HepG2 (cell line): ENCODE results near the gene CCM2L. TPM values are rescaled to one million over a fixed set of nuclear protein-coding genes. Genes with fewer than 3 reads are reported as not detected.

Source experiments
- ATAC-seq: fragments of 200-7000 bp; cut with Tn5 transposase; 3 replicates; pipeline ENCODE4 v1.9.1; 2020; ENCODE audit warnings: mild to moderate bottlenecking, moderate library complexity
- BruUV-seq: library from RNA; stranded (reverse); fragments of 400-500 nt; replicated peaks from 2 replicates; lab custom pipeline; 2021; lab: Mats Ljungman, UMichigan
- CTCF ChIA-PET: fragments of 300-600 bp; formaldehyde crosslinking; extraction: SDS; loops from one replicate; lab custom pipeline; 2021; ENCODE audit warnings: low total read pairs, inconsistent platforms, low intra/inter-chr PET ratio; lab: Yijun Ruan, JAX
- POLR2A ChIA-PET: fragments of 350-600 bp; sonication (Branson Sonifier 250); formaldehyde crosslinking; loops from one replicate; lab custom pipeline; 2020; ENCODE audit warnings: antibody characterized with exemption, inconsistent platforms; lab: Yijun Ruan, JAX
- DNase-seq: peaks from one replicate; pipeline ENCODE4 v3.0.0-alpha.2; 2015; ENCODE audit warnings: low spot score
- FAIRE-seq: peaks from 3 replicates; lab custom pipeline; 2011; peaks lifted over from hg19 to GRCh38; lab: Jason Lieb, UNC
- H2AFZ ChIP-seq: one replicate; pipeline ENCODE4 v1.6.1; 2011; ENCODE audit warnings: low read length, inconsistent platforms
- H3K27ac ChIP-seq: fragments of 300-600 bp; 3 replicates; pipeline ENCODE4 v1.8.0; 2011; ENCODE audit warnings: mixed run types, mild to moderate bottlenecking, mixed read lengths, low read length, inconsistent platforms; ENCODE audit not compliant: insufficient read depth; ENCODE audit errors: extremely low read length
- H3K27me3 ChIP-seq, 2 experiments: fragments of 200-600 bp in 1 of 2; 2 replicates in 1 of 2; 3 replicates in 1 of 2; pipeline versions ENCODE4 v1.6.0 to v1.8.0; 2011; ENCODE audit warnings: low read length in 2 of 2, mild to moderate bottlenecking in 2 of 2, moderate library complexity in 2 of 2, inconsistent platforms in 1 of 2; ENCODE audit not compliant: insufficient read depth in 2 of 2, control insufficient read depth in 1 of 2
- H3K36me3 ChIP-seq, 2 experiments: fragments of 200-600 bp in 1 of 2; replicated peaks in 1 of 2; 2 replicates in 1 of 2; 3 replicates in 1 of 2; pipeline versions ENCODE4 v1.5.1 to v1.8.0; 2011; ENCODE audit warnings: low read length in 2 of 2, inconsistent platforms in 1 of 2; ENCODE audit not compliant: insufficient read depth in 2 of 2, control insufficient read depth in 1 of 2
- H3K4me1 ChIP-seq: 2 replicates; pipeline ENCODE4 v1.5.1; 2012; ENCODE audit warnings: low read length, inconsistent platforms; ENCODE audit not compliant: insufficient read depth
- H3K4me2 ChIP-seq: 2 replicates; pipeline ENCODE4 v1.6.0; 2011; ENCODE audit warnings: low read depth, low read length, inconsistent platforms
- H3K4me3 ChIP-seq, 3 experiments: fragments of 200-600 bp in 1 of 3; sonication (generic), shearing (Covaris generic) in 1 of 3; replicated peaks in 1 of 3; 2 replicates each; pipeline ENCODE4 v1.5.1; 2011 to 2016; ENCODE audit warnings: low read length in 3 of 3, inconsistent platforms in 2 of 3, low read depth in 2 of 3, mild to moderate bottlenecking in 2 of 3, control low read depth in 1 of 3, mixed read lengths in 1 of 3; ENCODE audit not compliant: insufficient read depth in 1 of 3
- H3K79me2 ChIP-seq: one replicate; pipeline ENCODE4 v1.6.1; 2011; ENCODE audit warnings: low read length, inconsistent platforms; ENCODE audit not compliant: insufficient read depth
- H3K9ac ChIP-seq: 2 replicates; pipeline ENCODE4 v1.6.0; 2011; ENCODE audit warnings: mild to moderate bottlenecking, low read depth, low read length, inconsistent platforms; ENCODE audit not compliant: insufficient read depth
- H3K9me3 ChIP-seq: 2 replicates; pipeline ENCODE4 v1.5.1; 2012; ENCODE audit warnings: mild to moderate bottlenecking, low read length
- H4K20me1 ChIP-seq: 2 replicates; pipeline ENCODE4 v1.6.0; 2011; ENCODE audit warnings: inconsistent platforms, mild to moderate bottlenecking, low read length, moderate library complexity; ENCODE audit not compliant: insufficient read depth
- MBNL3 ChIP-seq: fragments of 250-450 bp; sonication (Bioruptor Pico); conservative IDR thresholded peaks from 2 replicates; pipeline ENCODE4 v1.8.0; 2022; ENCODE audit warnings: mild to moderate bottlenecking, inconsistent platforms
- NR2F2 ChIP-seq: IDR thresholded peaks from 2 replicates; pipeline ENCODE4 v1.6.1; 2012; ENCODE audit warnings: low read depth, inconsistent platforms, borderline replicate concordance
- SIX1 ChIP-seq: sonication (generic); formaldehyde crosslinking; IDR thresholded peaks from 2 replicates; pipeline ENCODE4 v1.4.0; 2020; ENCODE audit warnings: missing genetic modification reagents, borderline replicate concordance
- USF2 ChIP-seq, 2 experiments: sonication (generic) in 1 of 2; formaldehyde crosslinking in 1 of 2; IDR thresholded peaks; 2 replicates each; pipeline versions ENCODE4 v1.5.1 to v1.6.1; 2011 to 2020; ENCODE audit warnings: borderline replicate concordance in 1 of 2, low read depth in 1 of 2, low read length in 1 of 2, mild to moderate bottlenecking in 1 of 2, missing genetic modification reagents in 1 of 2, moderate library complexity in 1 of 2
- ZBTB3 ChIP-seq: sonication (generic); formaldehyde crosslinking; IDR thresholded peaks from 2 replicates; pipeline ENCODE4 v1.4.0; 2020; ENCODE audit warnings: low read depth, mild to moderate bottlenecking, moderate library complexity, missing genetic modification reagents, borderline replicate concordance
- ZFP91 ChIP-seq: sonication (generic); formaldehyde crosslinking; IDR thresholded peaks from 2 replicates; pipeline ENCODE4 v1.9.0; 2022; ENCODE audit warnings: missing genetic modification reagents, mild to moderate bottlenecking, borderline replicate concordance
- ZNF121 ChIP-seq: sonication (generic); formaldehyde crosslinking; IDR thresholded peaks from 2 replicates; pipeline ENCODE4 v1.5.0; 2020; ENCODE audit warnings: mild to moderate bottlenecking, missing genetic modification reagents
- ZNF292 ChIP-seq: sonication (generic); formaldehyde crosslinking; IDR thresholded peaks from 2 replicates; pipeline ENCODE4 v1.8.1; 2022; ENCODE audit warnings: mild to moderate bottlenecking, low read depth, missing genetic modification reagents, borderline replicate concordance
- WGBS: methylation state at CpG from one replicate; pipeline ENCODE4 v1.1.6; 2017; ENCODE audit warnings: low lambda C conversion rate; 5-methylcytosine and 5-hydroxymethylcytosine counted together
- in situ Hi-C: cut with HindIII; loops from 2 replicates; pipeline ENCODE4 v1.10.0; 2017; ENCODE audit warnings: low pct_unique_long_range_greater_than_20kb; ENCODE audit not compliant: extremely low pct_ligation_motif_present
- intact Hi-C: fragments of 100-400 bp; cut with micrococcal nuclease; formaldehyde crosslinking; loops from one replicate; pipeline ENCODE4 v1.10.0; 2022; ENCODE audit not compliant: unreplicated experiment
- polyA plus RNA-seq, 8 experiments: library from polyadenylated mRNA; depleted of rRNA in 3 of 8; stranded (reverse) in 7 of 8; unstranded in 1 of 8; fragments of >200 nt; fragmentation: Illumina TruSeq in 4 of 8; extraction: Trizol in 4 of 8; gene quantifications; 2 replicates each; pipeline versions ENCODE4 v1.2.1 to v1.2.3, GENCODE V29; 2011 to 2016; ENCODE audit warnings: low read depth in 4 of 8, missing spikeins in 1 of 8, mixed read lengths in 1 of 8; ENCODE audit not compliant: insufficient read depth in 1 of 8
- total RNA-seq, 5 experiments: library from RNA; depleted of rRNA; stranded (reverse); fragments of >200 nt; fragmentation: Illumina TruSeq; extraction: Trizol; gene quantifications; 2 replicates each; pipeline ENCODE4 v1.2.3, GENCODE V29; 2016; ENCODE audit warnings: low read depth in 1 of 5
- TF ChIP-seq, protein P1 (sequence below): sonication (generic); formaldehyde crosslinking; IDR thresholded peaks from 2 replicates; pipeline ENCODE4 v1.8.1; 2023; ENCODE audit warnings: mild to moderate bottlenecking, moderate library complexity, missing genetic modification reagents

Gene CCM2L
- total and polyA plus RNA-seq, 2 of the 13 experiments (the other 11 are each of a cell fraction or from before 2014, with no cell fraction given), result 0.15 TPM; not detected in 1

GRCh38 chr20:32079655-32080109 is 69.4 kb downstream of the CCM2L start (continued):
- TF ChIP-seq USF2 (IDR thresholded peaks at IDR 0.05; ENCODE audit: low read depth, low read length) (no peak), USF2 (CRISPR knock-in tag; IDR thresholded peaks at IDR 0.05; ENCODE audit: borderline replicate concordance) (peak; percentile 46; the same call in 1 of the 2 replicates)
- TF ChIP-seq, protein P1, sequence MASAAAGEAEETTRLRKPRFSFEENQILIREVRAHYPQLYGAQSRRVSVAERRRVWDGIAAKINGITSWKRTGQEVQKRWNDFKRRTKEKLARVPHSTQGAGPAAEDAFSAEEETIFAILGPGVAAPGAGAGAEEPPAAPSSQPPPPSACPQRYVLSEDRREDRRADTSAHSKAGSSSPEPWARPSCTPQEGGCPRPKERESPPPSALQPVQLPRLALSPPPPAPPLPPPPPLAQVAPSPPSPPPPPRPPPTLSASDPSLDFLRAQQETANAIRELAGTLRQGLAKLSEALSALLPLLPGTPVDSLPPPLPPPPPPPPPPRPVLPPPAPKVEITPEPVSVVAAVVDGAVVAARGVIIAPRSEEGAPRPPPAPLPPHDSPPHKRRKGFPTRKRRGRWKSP, result no peak

DNA sequence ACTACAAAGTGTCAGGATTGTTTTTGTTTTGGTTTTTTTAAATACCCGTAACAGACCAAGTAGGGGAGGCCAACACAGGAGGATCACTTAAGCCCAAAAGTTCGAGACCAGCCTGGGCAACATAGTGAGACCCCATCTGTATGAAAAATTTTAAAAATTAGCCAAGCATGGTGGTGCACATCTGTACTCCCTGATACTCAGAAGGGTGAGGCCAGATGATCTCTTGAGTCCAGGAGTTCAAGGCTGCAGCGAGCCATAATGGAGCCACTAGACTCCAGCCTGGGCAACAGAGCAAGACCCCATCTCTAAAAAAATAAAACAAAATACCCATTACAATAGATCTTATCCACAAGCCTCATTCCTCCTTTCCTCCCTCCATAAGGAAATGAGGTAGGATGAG is 70.5 kb downstream of the CCM2L start:
- intact Hi-C loops (no loop called here), in situ Hi-C loops (no loop called here)
- no peak overlapping the region for H2AFZ ChIP-seq
- 14% methylated on average over 3 of the region's 3 CpGs for WGBS
- POLR2A ChIA-PET, result no interaction called here
- H3K4me3 ChIP-seq, result no peak overlapping the region
- H3K9me3 ChIP-seq, result no peaks in the 10 kb centered on the region
- peaks cover 12% of the 10 kb centered on the region for H3K4me1 ChIP-seq
- peaks cover 11 to 49% of the 10 kb centered on the region in 2 experiments; a peak in 4 of 5 replicates for H3K27me3 ChIP-seq
- ATAC-seq (no peak), DNase-seq (no peak), FAIRE-seq (no peak)
- H3K79me2 ChIP-seq, result no peaks in the 10 kb centered on the region
- no peak overlapping the region for H3K4me2 ChIP-seq
- BruUV-seq, result no TSS peak
- CTCF ChIA-PET, result no interaction called here
- no peak overlapping the region for H3K27ac ChIP-seq
- no peaks in the 10 kb centered on the region for H3K36me3 ChIP-seq
- H4K20me1 ChIP-seq, result no peaks in the 10 kb centered on the region
- no peak overlapping the region for H3K9ac ChIP-seq
- TF ChIP-seq ZFP91 (CRISPR knock-in tag) (no peak), SIX1 (CRISPR knock-in tag) (no peak), NR2F2 (no peak), MBNL3 (CRISPR knock-in tag) (no peak), ZNF292 (CRISPR knock-in tag) (no peak), ZNF121 (CRISPR knock-in tag) (peak; percentile 87), ZBTB3 (CRISPR knock-in tag) (no peak)
